Measurements from ENCODE around the gene HNRNPAB. TPM values are rescaled to one million over a fixed set of nuclear protein-coding genes. Genes with fewer than 3 reads are reported as not detected.

Gene HNRNPAB
- total RNA-seq, 1 donor from 2014 or later = 199 TPM

- H3K27me3 ChIP-seq (ENCODE audit: insufficient read depth, low read length) = peaks cover 5% of the 10 kb centered on the region
- H3K79me2 ChIP-seq (ENCODE audit: insufficient read depth, low read length) = no peaks in the 10 kb centered on the region
- H3K27ac ChIP-seq (ENCODE audit: low read depth, low read length) = no peak overlapping the region
- Mint-ChIP-seq H3K27me3 (ENCODE audit: low read depth, unreplicated experiment) (peaks cover 19% of the 10 kb centered on the region), H3K27ac (ENCODE audit: unreplicated experiment) (no peak overlapping the region), H3K4me3 (ENCODE audit: unreplicated experiment) (no peak overlapping the region), H3K4me1 (ENCODE audit: low read depth, unreplicated experiment) (no peaks in the 10 kb centered on the region), H3K9me3 (ENCODE audit: unreplicated experiment) (peaks cover 11% of the 10 kb centered on the region), H3K36me3 (ENCODE audit: low read depth, unreplicated experiment) (no peaks in the 10 kb centered on the region)
- H3K4me2 ChIP-seq (ENCODE audit: low read length) = no peak overlapping the region
- no peak for DNase-seq (ENCODE audit: low read depth)
- TF ChIP-seq CTCF (IDR thresholded peaks at IDR 0.05; ENCODE audit: insufficient read depth, low read depth, low read length) = no peak
- TF ChIP-seq EZH2 (IDR thresholded peaks at IDR 0.05; ENCODE audit: insufficient read depth, low read length) = no peak
- FAIRE-seq = no peak
- H3K4me1 ChIP-seq (ENCODE audit: insufficient read depth, low read length) = no peaks in the 10 kb centered on the region
- no peaks in the 10 kb centered on the region for H3K36me3 ChIP-seq (ENCODE audit: insufficient read depth, low read length)
- H3K9ac ChIP-seq (ENCODE audit: low read length) = no peak overlapping the region
- H3K9me3 ChIP-seq (ENCODE audit: insufficient read depth, low read depth, low read length) = no peaks in the 10 kb centered on the region
- no peak overlapping the region for H3K4me3 ChIP-seq (ENCODE audit: insufficient read depth, low read depth, low read length)
- no peak overlapping the region for H2AFZ ChIP-seq (ENCODE audit: low read depth, low read length)
- H4K20me1 ChIP-seq (ENCODE audit: insufficient read depth, low read length) = no peaks in the 10 kb centered on the region
These were observed 10.3 kb upstream of the HNRNPAB start for GRCh38 chr5:178194026-178194425.

GRCh38 chr5:178196281-178196812 lies 8.0 kb upstream of the HNRNPAB start:
- H3K36me3 Mint-ChIP-seq (ENCODE audit: low read depth, unreplicated experiment) = no peaks in the 10 kb centered on the region
- H3K27ac ChIP-seq (ENCODE audit: low read depth, low read length) = no peak overlapping the region

More at GRCh38 chr5:178196281-178196812, 8.0 kb upstream of the HNRNPAB start:
- Mint-ChIP-seq H3K27me3 (ENCODE audit: low read depth, unreplicated experiment) (peaks cover 19% of the 10 kb centered on the region), H3K4me3 (ENCODE audit: unreplicated experiment) (no peak overlapping the region), H3K4me1 (ENCODE audit: low read depth, unreplicated experiment) (no peaks in the 10 kb centered on the region), H3K27ac (ENCODE audit: unreplicated experiment) (no peak overlapping the region), H3K9me3 (ENCODE audit: unreplicated experiment) (peaks cover 11% of the 10 kb centered on the region)
- H3K36me3 ChIP-seq (ENCODE audit: insufficient read depth, low read length) = no peaks in the 10 kb centered on the region
- H3K27me3 ChIP-seq (ENCODE audit: insufficient read depth, low read length) = peaks cover 5% of the 10 kb centered on the region
- TF ChIP-seq CTCF (IDR thresholded peaks at IDR 0.05; ENCODE audit: insufficient read depth, low read depth, low read length) (no peak), EZH2 (IDR thresholded peaks at IDR 0.05; ENCODE audit: insufficient read depth, low read length) (no peak)
- H3K79me2 ChIP-seq (ENCODE audit: insufficient read depth, low read length) = no peaks in the 10 kb centered on the region
- no peaks in the 10 kb centered on the region for H3K9me3 ChIP-seq (ENCODE audit: insufficient read depth, low read depth, low read length)
- no peak overlapping the region for H3K4me2 ChIP-seq (ENCODE audit: low read length)
- H3K9ac ChIP-seq (ENCODE audit: low read length) = no peak overlapping the region
- no peaks in the 10 kb centered on the region for H4K20me1 ChIP-seq (ENCODE audit: insufficient read depth, low read length)
- H2AFZ ChIP-seq (ENCODE audit: low read depth, low read length) = no peak overlapping the region
- H3K4me1 ChIP-seq (ENCODE audit: insufficient read depth, low read length) = no peaks in the 10 kb centered on the region
- DNase-seq (ENCODE audit: low read depth) (no peak), FAIRE-seq (no peak)
- no peak overlapping the region for H3K4me3 ChIP-seq (ENCODE audit: insufficient read depth, low read depth, low read length)
